ENCODE measurements around the gene MICA. TPM values are rescaled to one million over a fixed set of nuclear protein-coding genes. Genes with fewer than 3 reads are reported as not detected.
"Not testable (repeated sequence)": the region's sequence is repeated elsewhere in the genome, so short reads cannot be mapped to it uniquely, and the experiment has no call there.

MICA gene
- total and polyA plus RNA-seq, 2 experiments from 2014 or later: 36.9 to 42.6 TPM

GRCh38 chr6:31412506-31412905, 9.1 kb downstream of the MICA start:
- Histone ChIP-seq H3K4me3 (no peak overlapping the region), H3K36me3 (ENCODE audit: low read depth) (peaks cover 35% of the 10 kb centered on the region), H3F3A (ENCODE audit: insufficient read depth) (peaks cover 21% of the 10 kb centered on the region), H3K4me2 (ENCODE audit: unreplicated experiment) (no peak overlapping the region), H4K20me1 (ENCODE audit: insufficient read depth) (peaks cover 16% of the 10 kb centered on the region), H3K9me3 (ENCODE audit: low read depth) (no peaks in the 10 kb centered on the region), H2AFZ (no peak overlapping the region), H3K9ac (no peak overlapping the region), H3K4me1 (ENCODE audit: insufficient read depth) (peaks cover 13% of the 10 kb centered on the region), H3K79me2 (ENCODE audit: insufficient read depth) (peaks cover 67% of the 10 kb centered on the region), H3K9me2 (ENCODE audit: insufficient read depth) (no peaks in the 10 kb centered on the region), H3K27me3 (replicated peaks; ENCODE audit: insufficient read depth) (no peaks in the 10 kb centered on the region), H3K27ac (no peak overlapping the region)
- WGBS, 2 experiments (ENCODE audit: low coverage in 1 of 2, low lambda C conversion rate in 2 of 2, missing lambda C conversion rate in 2 of 2): 93 to 97% methylated on average over 8 of the region's 8 CpGs
- DNase-seq: no peak
- TF ChIP-seq EZH2 (IDR thresholded peaks at IDR 0.05; ENCODE audit: insufficient read depth, poor library complexity, severe bottlenecking): no peak
- no peak for TF ChIP-seq EZH2phosphoT487 (IDR thresholded peaks at IDR 0.05; ENCODE audit: insufficient read depth, low read depth)
- in situ Hi-C loops (cut with MboI): no loop called here

DNA sequence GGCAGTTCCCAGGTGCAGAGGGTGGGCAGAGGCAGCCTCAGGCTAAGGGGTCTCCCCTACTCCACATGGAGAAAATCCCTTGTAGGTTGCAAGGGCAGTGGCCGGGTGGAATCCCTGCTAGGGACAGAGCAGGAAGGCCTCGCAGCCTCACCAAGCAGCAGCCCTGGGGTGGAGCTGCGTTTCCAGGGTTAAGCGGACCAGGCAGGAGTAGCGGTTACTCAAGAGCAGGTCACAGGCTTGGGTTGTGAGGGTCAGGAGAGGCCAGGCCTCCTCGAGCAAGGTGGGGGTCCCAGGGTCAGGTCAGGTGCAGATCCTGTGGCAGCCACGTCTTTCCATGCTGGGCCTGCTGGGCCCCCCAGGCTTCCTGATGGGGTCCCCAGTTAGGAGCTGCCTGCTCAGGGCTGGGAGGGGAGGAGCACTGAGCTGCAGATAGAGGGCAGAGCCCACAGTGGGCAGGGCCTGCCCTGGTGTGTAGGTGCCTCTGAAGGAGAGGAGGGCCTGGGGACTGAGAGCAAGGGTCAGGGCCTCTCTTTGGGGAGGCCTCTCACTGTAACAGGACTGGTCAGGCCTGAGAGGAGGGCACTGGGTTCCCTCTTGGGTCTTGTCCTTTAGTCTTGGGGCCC, 10.9 kb downstream of the MICA start:
- H3K9me3 ChIP-seq (ENCODE audit: low read depth); H3K4me2 ChIP-seq (ENCODE audit: unreplicated experiment); H3K4me1 ChIP-seq (ENCODE audit: insufficient read depth); H3K9ac ChIP-seq; H4K20me1 ChIP-seq (ENCODE audit: insufficient read depth); H3K9me2 ChIP-seq (ENCODE audit: insufficient read depth); in situ Hi-C loops (cut with MboI); H3K27me3 ChIP-seq (replicated peaks; ENCODE audit: insufficient read depth); H2AFZ ChIP-seq; DNase-seq; H3K4me3 ChIP-seq; H3K27ac ChIP-seq: not testable (repeated sequence)
- H3K79me2 ChIP-seq (ENCODE audit: insufficient read depth): peaks cover 50% of the 10 kb centered on the region
- peaks cover 14% of the 10 kb centered on the region for H3F3A ChIP-seq (ENCODE audit: insufficient read depth)
- peaks cover 36% of the 10 kb centered on the region for H3K36me3 ChIP-seq (ENCODE audit: low read depth)
- 92 to 96% methylated on average over 7 of the region's 7 CpGs for WGBS, 2 experiments (ENCODE audit: low coverage in 1 of 2, low lambda C conversion rate in 2 of 2, missing lambda C conversion rate in 2 of 2)

- Histone ChIP-seq H3K4me2 (ENCODE audit: unreplicated experiment) (no peak overlapping the region), H4K20me1 (ENCODE audit: insufficient read depth) (no peaks in the 10 kb centered on the region; the same call in 1 of the 2 replicates), H3K79me2 (ENCODE audit: insufficient read depth) (peaks cover 44% of the 10 kb centered on the region), H3K4me1 (ENCODE audit: insufficient read depth) (no peaks in the 10 kb centered on the region), H3K4me3 (no peak overlapping the region), H3K9ac (no peak overlapping the region), H3K36me3 (ENCODE audit: low read depth) (peaks cover 36% of the 10 kb centered on the region), H3K27me3 (replicated peaks; ENCODE audit: insufficient read depth) (no peaks in the 10 kb centered on the region), H3F3A (ENCODE audit: insufficient read depth) (peaks cover 15% of the 10 kb centered on the region), H3K9me3 (ENCODE audit: low read depth) (no peaks in the 10 kb centered on the region), H2AFZ (no peak overlapping the region), H3K9me2 (ENCODE audit: insufficient read depth) (no peaks in the 10 kb centered on the region), H3K27ac (no peak overlapping the region)
- 75 to 82% methylated on average over 6 of the region's 6 CpGs for WGBS, 2 experiments (ENCODE audit: low coverage in 1 of 2, low lambda C conversion rate in 2 of 2, missing lambda C conversion rate in 2 of 2)
- no peak for DNase-seq
- in situ Hi-C loops (cut with MboI): no loop called here
- TF ChIP-seq EZH2 (IDR thresholded peaks at IDR 0.05; ENCODE audit: insufficient read depth, poor library complexity, severe bottlenecking) (no peak), EZH2phosphoT487 (IDR thresholded peaks at IDR 0.05; ENCODE audit: insufficient read depth, low read depth) (no peak)
Measured at GRCh38 chr6:31414771-31415265, 11.4 kb downstream of the MICA start.

GRCh38 chr6:31416394-31417014, 13.1 kb downstream of the MICA start:
- TF ChIP-seq EZH2phosphoT487 (IDR thresholded peaks at IDR 0.05; ENCODE audit: insufficient read depth, low read depth): no peak
- no peak for TF ChIP-seq EZH2 (IDR thresholded peaks at IDR 0.05; ENCODE audit: insufficient read depth, poor library complexity, severe bottlenecking)
- Histone ChIP-seq H3K36me3 (ENCODE audit: low read depth) (peaks cover 35% of the 10 kb centered on the region), H3K9me2 (ENCODE audit: insufficient read depth) (no peaks in the 10 kb centered on the region), H3K27ac (no peak overlapping the region), H3K4me1 (ENCODE audit: insufficient read depth) (no peaks in the 10 kb centered on the region), H2AFZ (no peak overlapping the region), H3K9ac (no peak overlapping the region), H3K4me2 (ENCODE audit: unreplicated experiment) (no peak overlapping the region), H3K27me3 (replicated peaks; ENCODE audit: insufficient read depth) (no peaks in the 10 kb centered on the region), H3K79me2 (ENCODE audit: insufficient read depth) (peaks cover 27% of the 10 kb centered on the region), H4K20me1 (ENCODE audit: insufficient read depth) (no peaks in the 10 kb centered on the region; the same call in 1 of the 2 replicates), H3K9me3 (ENCODE audit: low read depth) (no peaks in the 10 kb centered on the region), H3F3A (ENCODE audit: insufficient read depth) (peaks cover 18% of the 10 kb centered on the region), H3K4me3 (no peak overlapping the region)
- in situ Hi-C loops (cut with MboI): no loop called here
- no peak for DNase-seq
- WGBS, 2 experiments (ENCODE audit: low coverage in 1 of 2, low lambda C conversion rate in 2 of 2, missing lambda C conversion rate in 2 of 2): 85 to 90% methylated on average over 5 of the region's 5 CpGs
